H9 (cell line): Measurements from ENCODE around the gene KCNH1. TPM values are rescaled to one million over a fixed set of nuclear protein-coding genes. Genes with fewer than 3 reads are reported as not detected.

ENCODE experiments used
- DNase-seq: peaks from one replicate; pipeline ENCODE4 v3.0.0-alpha.2; 2017
- H2AFZ ChIP-seq: one replicate; pipeline ENCODE4 v1.6.1; 2013; ENCODE audit warnings: mild to moderate bottlenecking, low read length, control low read depth, moderate library complexity
- H2AK5ac ChIP-seq: 2 replicates; pipeline ENCODE4 v1.6.1; 2013; ENCODE audit warnings: low read length, control low read depth, mixed read lengths; ENCODE audit not compliant: insufficient read length
- H2BK120ac ChIP-seq: one replicate; pipeline ENCODE4 v1.6.1; 2013; ENCODE audit warnings: low read depth, mild to moderate bottlenecking, low read length, control low read depth, inconsistent platforms; ENCODE audit not compliant: poor library complexity, severe bottlenecking
- H2BK12ac ChIP-seq: 2 replicates; pipeline ENCODE4 v1.6.1; 2013; ENCODE audit warnings: low read length, control low read depth, mixed read lengths, low read depth; ENCODE audit not compliant: insufficient read length
- H2BK15ac ChIP-seq: 2 replicates; pipeline ENCODE4 v1.6.1; 2013; ENCODE audit warnings: low read depth, low read length, control low read depth
- H2BK20ac ChIP-seq: one replicate; pipeline ENCODE4 v1.6.1; 2013; ENCODE audit warnings: low read depth, mild to moderate bottlenecking, low read length, control low read depth, inconsistent platforms; ENCODE audit not compliant: poor library complexity, severe bottlenecking
- H2BK5ac ChIP-seq: 2 replicates; pipeline ENCODE4 v1.6.1; 2013; ENCODE audit warnings: low read length, control low read depth, mixed read lengths; ENCODE audit not compliant: insufficient read length
- H3K14ac ChIP-seq: 2 replicates; pipeline ENCODE4 v1.6.1; 2013; ENCODE audit warnings: low read length, control low read depth; ENCODE audit not compliant: insufficient read depth
- H3K18ac ChIP-seq: 2 replicates; pipeline ENCODE4 v1.6.1; 2013; ENCODE audit warnings: low read depth, mild to moderate bottlenecking, mixed read lengths, low read length, control low read depth; ENCODE audit not compliant: insufficient read length
- H3K23ac ChIP-seq: 2 replicates; pipeline ENCODE4 v1.6.1; 2013; ENCODE audit warnings: low read length, control low read depth, mixed read lengths, low read depth; ENCODE audit not compliant: insufficient read length
- H3K23me2 ChIP-seq: 2 replicates; pipeline ENCODE4 v1.6.1; 2013; ENCODE audit warnings: low read depth, mild to moderate bottlenecking, mixed read lengths, low read length, control low read depth; ENCODE audit not compliant: insufficient read length, poor library complexity, severe bottlenecking
- H3K27ac ChIP-seq: 2 replicates; pipeline ENCODE4 v1.5.1; 2013; ENCODE audit warnings: low read length, control low read depth, mixed read lengths, low read depth; ENCODE audit not compliant: insufficient read length
- H3K27me3 ChIP-seq: 2 replicates; pipeline ENCODE4 v1.6.1; 2013; ENCODE audit warnings: low read length, control low read depth, inconsistent platforms; ENCODE audit not compliant: insufficient read depth
- H3K4ac ChIP-seq: 2 replicates; pipeline ENCODE4 v1.6.1; 2013; ENCODE audit warnings: low read depth, mild to moderate bottlenecking, control low read depth, inconsistent platforms, low read length, moderate library complexity
- H3K4me1 ChIP-seq: 2 replicates; pipeline ENCODE4 v1.6.1; 2013; ENCODE audit warnings: low read length, control low read depth, inconsistent platforms; ENCODE audit not compliant: insufficient read depth
- H3K4me2 ChIP-seq: 2 replicates; pipeline ENCODE4 v1.6.1; 2013; ENCODE audit warnings: low read length, control low read depth, mixed read lengths; ENCODE audit not compliant: insufficient read length, insufficient read depth
- H3K56ac ChIP-seq: 2 replicates; pipeline ENCODE4 v1.6.1; 2013; ENCODE audit warnings: low read depth, mild to moderate bottlenecking, mixed read lengths, low read length, control low read depth; ENCODE audit not compliant: insufficient read length
- H3K79me1 ChIP-seq: 2 replicates; pipeline ENCODE4 v1.6.1; 2013; ENCODE audit warnings: low read depth, mild to moderate bottlenecking, moderate library complexity, low read length, control low read depth, inconsistent platforms; ENCODE audit not compliant: insufficient read depth, poor library complexity, severe bottlenecking
- H3K79me2 ChIP-seq: 2 replicates; pipeline ENCODE4 v1.6.1; 2013; ENCODE audit warnings: low read length, control low read depth, inconsistent platforms; ENCODE audit not compliant: insufficient read depth
- H3K9ac ChIP-seq: 2 replicates; pipeline ENCODE4 v1.6.1; 2013; ENCODE audit warnings: low read length, control low read depth, mixed read lengths; ENCODE audit not compliant: insufficient read length; ENCODE audit errors: extremely low read depth
- H3K9me3 ChIP-seq: one replicate; pipeline ENCODE4 v1.6.1; 2013; ENCODE audit warnings: low read depth, low read length, inconsistent platforms; ENCODE audit not compliant: control insufficient read depth
- H3T11ph ChIP-seq: one replicate; pipeline ENCODE4 v1.6.1; 2013; ENCODE audit warnings: mild to moderate bottlenecking, low read length, control low read depth, inconsistent platforms
- H4K20me1 ChIP-seq: one replicate; pipeline ENCODE4 v1.6.1; 2013; ENCODE audit not compliant: control insufficient read depth, insufficient read length, insufficient read depth
- H4K5ac ChIP-seq: 2 replicates; pipeline ENCODE4 v1.6.1; 2013; ENCODE audit warnings: low read depth, mild to moderate bottlenecking, mixed read lengths, low read length, control low read depth; ENCODE audit not compliant: insufficient read length
- H4K8ac ChIP-seq: replicated peaks from 2 replicates; pipeline ENCODE4 v1.6.1; 2013; ENCODE audit warnings: low read length, control low read depth, mixed read lengths, low read depth; ENCODE audit not compliant: insufficient read length
- H4K91ac ChIP-seq: 2 replicates; pipeline ENCODE4 v1.6.1; 2013; ENCODE audit warnings: low read depth, mild to moderate bottlenecking, moderate library complexity, mixed read lengths, low read length, control low read depth; ENCODE audit not compliant: insufficient read length
- H3K27ac Mint-ChIP-seq, 3 experiments: 2 replicates in 2 of 3; 3 replicates in 1 of 3; pipeline ENCODE4 v1.8.0; 2020 to 2021; ENCODE audit warnings: mixed read lengths in 3 of 3, mild to moderate bottlenecking in 1 of 3, moderate library complexity in 1 of 3
- H3K27me3 Mint-ChIP-seq: 2 replicates; pipeline ENCODE4 v1.8.0; 2021; ENCODE audit warnings: low read depth, mild to moderate bottlenecking, moderate library complexity, mixed read lengths
- H3K36me3 Mint-ChIP-seq, 3 experiments: 2 replicates in 2 of 3; 3 replicates in 1 of 3; pipeline ENCODE4 v1.8.0; 2020 to 2021; ENCODE audit warnings: low read depth in 3 of 3, mixed read lengths in 3 of 3; ENCODE audit not compliant: insufficient read depth in 1 of 3
- H3K4me1 Mint-ChIP-seq, 2 experiments: 2 replicates each; pipeline ENCODE4 v1.8.0; 2020; ENCODE audit warnings: mixed read lengths in 2 of 2
- H3K4me3 Mint-ChIP-seq, 2 experiments: 2 replicates in 1 of 2; 3 replicates in 1 of 2; pipeline ENCODE4 v1.8.0; 2020 to 2021; ENCODE audit warnings: mild to moderate bottlenecking in 2 of 2, mixed read lengths in 2 of 2, moderate library complexity in 1 of 2
- H3K9me3 Mint-ChIP-seq, 2 experiments: 2 replicates in 1 of 2; 3 replicates in 1 of 2; pipeline ENCODE4 v1.8.0; 2020; ENCODE audit warnings: mild to moderate bottlenecking in 2 of 2, mixed read lengths in 2 of 2, moderate library complexity in 1 of 2
- WGBS: extraction: QIAGEN DNeasy Blood & Tissue Kit; methylation state at CpG from one replicate; pipeline ENCODE4 v1.1.7; 2013; ENCODE audit warnings: missing lambda C conversion rate, low lambda C conversion rate, mixed read lengths; ENCODE audit not compliant: insufficient read length; ENCODE audit errors: extremely low coverage; 5-methylcytosine and 5-hydroxymethylcytosine counted together
- total RNA-seq: library from RNA; stranded (reverse); gene quantifications from 2 replicates; pipeline ENCODE4 v1.2.1, GENCODE V29; 2021
- TF ChIP-seq, protein P1 (sequence below): fragments of 200-600 bp; sonication (generic); conservative IDR thresholded peaks from 3 replicates; pipeline ENCODE4 v1.8.0; 2021; ENCODE audit warnings: antibody characterized with exemption, mild to moderate bottlenecking

The KCNH1 gene
- total RNA-seq, 1 experiment from 2014 or later: 0.11 TPM

DNA sequence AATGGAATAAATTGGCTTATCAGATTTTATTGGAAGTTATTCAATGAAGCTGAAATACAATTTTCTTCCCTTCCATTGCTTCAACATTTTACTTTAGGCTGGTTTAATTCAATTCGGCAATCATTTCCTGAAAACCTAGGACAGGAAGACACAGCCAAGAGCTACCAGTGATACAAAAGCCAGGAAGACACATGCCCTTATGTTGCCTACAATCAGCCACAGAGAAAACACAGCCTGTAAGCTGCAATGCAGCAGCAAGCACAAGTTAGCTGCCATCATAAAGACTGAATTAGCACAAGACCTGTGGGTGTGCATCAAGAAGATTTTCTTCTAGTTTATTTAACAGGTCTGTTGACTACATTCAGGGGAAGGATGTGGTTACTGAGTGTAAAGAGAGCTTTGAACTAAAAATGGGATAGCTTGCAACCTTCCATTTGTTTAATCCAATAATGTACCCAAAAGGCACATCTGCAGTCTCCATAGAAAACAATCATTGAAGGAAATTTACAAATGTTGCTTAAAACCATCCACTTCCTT is 193.8 kb downstream of the KCNH1 start:
- WGBS: no CpG with 5 or more reads among the region's 1 CpG
- Histone ChIP-seq H3K18ac (no peak overlapping the region), H2BK120ac (no peak overlapping the region), H4K8ac (no peak overlapping the region), H2BK12ac (no peak overlapping the region), H4K5ac (no peak overlapping the region), H3K23ac (no peak overlapping the region), H3K56ac (no peak overlapping the region), H2AFZ (no peak overlapping the region), H3K79me2 (no peaks in the 10 kb centered on the region), H3K27ac (no peak overlapping the region), H3T11ph (no peak overlapping the region), H3K9ac (no peak overlapping the region), H4K91ac (no peak overlapping the region), H3K23me2 (no peaks in the 10 kb centered on the region), H2AK5ac (no peak overlapping the region), H4K20me1 (no peaks in the 10 kb centered on the region), H3K27me3 (no peaks in the 10 kb centered on the region), H2BK20ac (no peak overlapping the region), H3K9me3 (no peaks in the 10 kb centered on the region), H3K79me1 (no peaks in the 10 kb centered on the region), H3K4me1 (peaks cover 2% of the 10 kb centered on the region; the same call in 1 of the 2 replicates), H3K4ac (no peak overlapping the region), H3K4me2 (no peak overlapping the region), H2BK15ac (no peak overlapping the region), H2BK5ac (no peak overlapping the region), H3K14ac (no peak overlapping the region)
- H3K36me3 Mint-ChIP-seq: no peaks in the 10 kb centered on the region
- DNase-seq: no peak
- no peak overlapping the region for H3K27ac Mint-ChIP-seq
- TF ChIP-seq, protein P1, sequence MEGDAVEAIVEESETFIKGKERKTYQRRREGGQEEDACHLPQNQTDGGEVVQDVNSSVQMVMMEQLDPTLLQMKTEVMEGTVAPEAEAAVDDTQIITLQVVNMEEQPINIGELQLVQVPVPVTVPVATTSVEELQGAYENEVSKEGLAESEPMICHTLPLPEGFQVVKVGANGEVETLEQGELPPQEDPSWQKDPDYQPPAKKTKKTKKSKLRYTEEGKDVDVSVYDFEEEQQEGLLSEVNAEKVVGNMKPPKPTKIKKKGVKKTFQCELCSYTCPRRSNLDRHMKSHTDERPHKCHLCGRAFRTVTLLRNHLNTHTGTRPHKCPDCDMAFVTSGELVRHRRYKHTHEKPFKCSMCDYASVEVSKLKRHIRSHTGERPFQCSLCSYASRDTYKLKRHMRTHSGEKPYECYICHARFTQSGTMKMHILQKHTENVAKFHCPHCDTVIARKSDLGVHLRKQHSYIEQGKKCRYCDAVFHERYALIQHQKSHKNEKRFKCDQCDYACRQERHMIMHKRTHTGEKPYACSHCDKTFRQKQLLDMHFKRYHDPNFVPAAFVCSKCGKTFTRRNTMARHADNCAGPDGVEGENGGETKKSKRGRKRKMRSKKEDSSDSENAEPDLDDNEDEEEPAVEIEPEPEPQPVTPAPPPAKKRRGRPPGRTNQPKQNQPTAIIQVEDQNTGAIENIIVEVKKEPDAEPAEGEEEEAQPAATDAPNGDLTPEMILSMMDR: no peak
- no peaks in the 10 kb centered on the region for H3K4me1 Mint-ChIP-seq
- H3K27me3 Mint-ChIP-seq: no peaks in the 10 kb centered on the region
- no peaks in the 10 kb centered on the region for H3K9me3 Mint-ChIP-seq
- H3K4me3 Mint-ChIP-seq: no peak overlapping the region
